Muscle layer of colon (tissue), 2 donors: Measurements from ENCODE around the gene IP6K3.

Source experiments
- H3K27ac ChIP-seq: one replicate; pipeline ENCODE4 v1.7.0; 2013; ENCODE audit warnings: low read depth, mild to moderate bottlenecking, low read length, moderate library complexity
- H3K27me3 ChIP-seq, 2 donors: one replicate each; pipeline ENCODE4 v1.7.0; 2013; ENCODE audit warnings: low read length in 2 of 2, mild to moderate bottlenecking in 2 of 2; ENCODE audit not compliant: insufficient read depth in 2 of 2, control insufficient read depth in 1 of 2
- H3K36me3 ChIP-seq: one replicate; pipeline ENCODE4 v1.7.0; 2013; ENCODE audit warnings: mild to moderate bottlenecking, low read length; ENCODE audit not compliant: insufficient read depth
- H3K4me1 ChIP-seq: one replicate; pipeline ENCODE4 v1.7.0; 2013; ENCODE audit warnings: mild to moderate bottlenecking, low read length; ENCODE audit not compliant: insufficient read depth
- H3K4me3 ChIP-seq, 2 donors: one replicate each; pipeline ENCODE4 v1.7.0; 2013; ENCODE audit warnings: low read length in 2 of 2, low read depth in 1 of 2, mild to moderate bottlenecking in 1 of 2, moderate library complexity in 1 of 2
- H3K9ac ChIP-seq: one replicate; pipeline ENCODE4 v1.7.0; 2013; ENCODE audit warnings: low read length
- H3K9me3 ChIP-seq: one replicate; pipeline ENCODE4 v1.7.0; 2013; ENCODE audit warnings: mild to moderate bottlenecking, low read length
- donor health status: abdominal sarcoma.
- donor health status: Adenocarcinoma of cecum.

IP6K3 gene

DNA sequence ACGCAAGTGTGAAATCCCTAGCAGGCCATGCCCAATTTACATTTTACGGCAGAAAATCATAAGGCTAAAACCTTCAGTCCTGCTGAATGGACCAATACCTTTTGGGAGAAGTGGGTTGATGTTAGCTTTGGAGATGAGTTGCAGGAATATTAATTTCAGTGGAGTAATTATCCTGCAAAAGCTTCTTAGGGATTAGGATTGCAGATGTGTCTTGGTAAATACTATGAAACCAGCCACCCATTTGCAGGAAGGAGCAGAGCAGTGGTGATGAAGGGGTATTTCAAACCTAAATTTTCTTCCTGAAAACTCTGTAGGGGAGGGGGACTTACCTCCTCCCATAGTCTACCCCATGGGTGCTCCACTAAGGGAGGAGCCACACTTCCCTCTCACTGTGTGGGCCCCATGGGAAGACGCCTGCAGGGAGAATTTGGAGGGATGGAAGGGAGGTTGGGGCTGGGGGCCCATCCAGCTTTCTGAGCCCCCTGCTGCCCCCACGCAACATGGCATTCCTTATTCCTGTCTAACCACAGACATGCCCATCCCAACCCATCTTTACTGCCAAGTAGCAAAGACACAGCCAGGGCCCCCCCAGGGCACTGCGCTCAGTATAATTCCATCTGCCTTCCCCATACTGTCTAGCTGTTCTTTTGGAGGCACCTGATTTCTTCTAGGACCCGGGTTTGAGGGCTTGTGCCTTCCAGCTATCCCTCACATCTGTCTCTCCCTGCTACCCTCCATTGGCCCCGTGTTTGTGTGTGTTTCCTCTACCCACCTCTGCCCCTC is 20.6 kb downstream of the IP6K3 start:
- Histone ChIP-seq H3K27ac (no peak overlapping the region), H3K4me3 (no peak overlapping the region), H3K9ac (no peak overlapping the region), H3K4me1 (peaks cover 9% of the 10 kb centered on the region), H3K9me3 (no peaks in the 10 kb centered on the region), H3K27me3 (no peaks in the 10 kb centered on the region), H3K36me3 (no peaks in the 10 kb centered on the region)

DNA sequence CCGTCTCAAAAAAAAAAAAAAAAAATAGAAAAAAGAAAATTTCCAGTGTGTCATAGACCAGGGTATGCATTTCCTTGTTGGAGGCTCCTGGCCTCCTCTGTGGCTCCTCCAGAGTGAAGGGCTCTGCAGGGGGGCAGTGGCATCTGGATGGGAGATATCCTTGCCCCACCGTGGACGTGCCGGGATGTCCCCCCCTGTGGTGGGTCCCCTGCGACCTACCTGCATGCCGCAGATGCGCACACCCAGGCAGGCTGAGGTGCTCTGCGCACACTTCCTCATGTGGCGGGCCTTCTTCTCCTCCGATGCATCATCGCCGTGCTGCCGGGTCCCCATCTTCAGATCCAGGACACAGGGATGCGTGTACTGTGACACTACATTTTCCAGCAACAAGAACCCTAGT is 21.5 kb downstream of the IP6K3 start:
- H3K27ac ChIP-seq, result no peak overlapping the region

DNA sequence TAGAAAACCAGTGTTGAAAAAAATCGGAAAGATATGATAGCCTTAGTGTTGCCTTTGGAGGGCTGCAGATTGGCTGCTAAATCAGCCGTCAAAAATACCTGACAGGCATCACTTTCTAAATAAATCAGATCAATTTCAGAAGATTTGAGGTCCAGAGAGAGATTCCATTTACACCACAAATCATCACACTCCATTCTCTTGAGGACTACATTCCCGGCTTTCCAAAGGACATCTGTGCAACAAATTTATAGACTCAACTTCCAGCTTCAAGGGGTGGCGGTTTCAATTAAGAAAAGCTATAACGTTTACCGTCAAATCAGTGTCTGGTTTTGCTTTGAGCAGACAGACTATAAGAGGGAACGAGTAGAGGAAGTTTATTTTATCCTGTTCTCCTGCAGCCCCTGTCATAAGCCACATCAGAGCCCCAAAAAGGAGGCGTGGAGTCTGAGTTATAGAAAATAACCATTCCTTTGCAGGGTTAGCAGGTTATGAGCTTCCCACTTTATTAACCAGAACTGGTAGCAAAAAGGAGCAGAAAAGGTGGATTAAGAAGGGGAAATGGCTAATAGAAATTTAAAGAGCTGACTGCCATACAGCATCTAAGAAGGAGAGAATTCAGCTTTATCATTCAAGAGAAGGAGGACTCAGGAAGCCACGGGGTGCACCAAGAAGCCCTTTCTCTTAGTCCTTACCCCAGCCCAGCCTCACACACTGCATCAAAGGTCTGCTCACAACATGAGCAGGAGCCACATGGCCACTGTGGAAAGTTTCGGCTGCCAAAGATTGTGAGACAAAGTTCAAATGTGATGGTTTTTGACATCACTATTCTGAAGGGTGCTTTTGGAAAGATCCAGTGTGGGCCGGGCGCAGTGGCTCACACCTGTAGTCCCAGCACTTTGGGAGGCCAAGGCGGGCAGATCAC is 22.3 kb downstream of the IP6K3 start:
- H3K4me1 ChIP-seq, result peaks cover 9% of the 10 kb centered on the region
- H3K36me3 ChIP-seq, result no peaks in the 10 kb centered on the region
- H3K9me3 ChIP-seq, result no peaks in the 10 kb centered on the region
- H3K4me3 ChIP-seq, result no peak overlapping the region
- H3K9ac ChIP-seq, result no peak overlapping the region
- H3K27ac ChIP-seq, result no peak overlapping the region
- no peaks in the 10 kb centered on the region for H3K27me3 ChIP-seq

More for the DNA sequence above, 21.5 kb downstream of the IP6K3 start:
- H3K27me3 ChIP-seq, result no peaks in the 10 kb centered on the region
- no peak overlapping the region for H3K4me3 ChIP-seq
- no peaks in the 10 kb centered on the region for H3K36me3 ChIP-seq
- H3K4me1 ChIP-seq, result peaks cover 9% of the 10 kb centered on the region
- H3K9me3 ChIP-seq, result no peaks in the 10 kb centered on the region
- H3K9ac ChIP-seq, result no peak overlapping the region

DNA sequence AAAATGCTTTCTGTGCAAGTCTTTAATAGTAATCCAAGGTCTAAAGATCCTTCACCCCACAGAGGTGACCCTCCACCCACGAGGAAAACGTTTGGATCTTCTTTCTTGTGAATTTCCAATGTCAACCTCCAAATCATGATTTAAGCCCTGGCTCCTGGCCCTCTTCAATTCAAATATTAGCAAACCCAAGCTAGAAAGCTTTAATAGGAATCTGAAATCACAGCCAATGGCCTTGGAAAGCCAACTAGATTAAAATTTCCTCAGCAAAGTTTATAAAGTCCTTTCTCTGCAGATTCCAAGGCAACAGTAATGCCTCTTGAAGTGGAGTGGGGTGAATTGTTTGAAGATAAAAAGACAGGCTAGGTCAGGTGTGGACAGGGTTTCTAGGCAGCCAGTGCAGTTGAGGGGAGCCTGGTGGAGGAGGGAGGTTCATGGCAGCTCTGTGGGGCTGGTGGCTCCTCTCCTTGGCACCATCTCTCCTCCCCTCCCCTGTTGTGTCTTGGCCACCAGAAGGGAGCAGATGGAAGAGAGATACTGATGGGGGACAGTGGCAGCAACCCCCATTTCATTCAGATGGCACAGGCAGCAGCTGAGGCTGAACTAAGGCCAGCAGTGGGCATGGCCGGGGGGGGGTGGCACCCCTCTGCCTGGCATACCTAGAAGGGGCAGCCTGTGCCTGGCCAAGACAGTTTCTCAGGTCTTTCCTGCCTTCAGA is 23.2 kb downstream of the IP6K3 start:
- no peak overlapping the region for H3K9ac ChIP-seq
- peaks cover 9% of the 10 kb centered on the region for H3K4me1 ChIP-seq
- H3K27ac ChIP-seq, result no peak overlapping the region
- H3K27me3 ChIP-seq, result no peaks in the 10 kb centered on the region
- no peaks in the 10 kb centered on the region for H3K9me3 ChIP-seq
- H3K36me3 ChIP-seq, result no peaks in the 10 kb centered on the region
- H3K4me3 ChIP-seq, result no peak overlapping the region

DNA sequence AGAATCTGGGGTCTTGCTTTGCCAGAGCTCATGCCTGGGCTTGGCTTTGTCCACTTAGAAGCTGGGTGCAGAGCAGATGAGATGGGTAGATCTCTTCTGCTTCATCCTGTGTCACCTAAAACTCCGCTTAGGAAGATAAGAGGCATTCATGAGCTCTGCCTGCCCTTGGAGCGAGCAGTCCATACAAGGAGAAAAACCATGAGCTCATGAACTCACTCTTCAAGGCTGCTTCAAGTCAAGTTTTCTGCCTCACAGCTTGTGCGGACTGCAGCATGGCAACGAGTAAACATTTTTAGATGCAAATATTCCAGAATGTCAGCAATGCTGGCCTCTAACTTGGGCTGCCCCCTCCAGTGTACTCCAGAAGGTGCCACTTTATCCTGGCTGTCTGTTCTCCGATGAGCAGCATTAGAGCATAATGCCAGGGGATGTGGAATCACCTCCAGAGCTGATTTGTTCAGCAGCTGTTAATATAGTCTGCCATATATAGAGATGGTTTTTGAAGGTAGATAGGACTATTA is 24.5 kb downstream of the IP6K3 start:
- no peaks in the 10 kb centered on the region for H3K9me3 ChIP-seq
- H3K4me3 ChIP-seq, result no peak overlapping the region
- H3K36me3 ChIP-seq, result no peaks in the 10 kb centered on the region
- no peak overlapping the region for H3K9ac ChIP-seq
- no peaks in the 10 kb centered on the region for H3K27me3 ChIP-seq
- peak overlapping the region; percentile 41 for H3K27ac ChIP-seq
- peaks cover 15% of the 10 kb centered on the region for H3K4me1 ChIP-seq

DNA sequence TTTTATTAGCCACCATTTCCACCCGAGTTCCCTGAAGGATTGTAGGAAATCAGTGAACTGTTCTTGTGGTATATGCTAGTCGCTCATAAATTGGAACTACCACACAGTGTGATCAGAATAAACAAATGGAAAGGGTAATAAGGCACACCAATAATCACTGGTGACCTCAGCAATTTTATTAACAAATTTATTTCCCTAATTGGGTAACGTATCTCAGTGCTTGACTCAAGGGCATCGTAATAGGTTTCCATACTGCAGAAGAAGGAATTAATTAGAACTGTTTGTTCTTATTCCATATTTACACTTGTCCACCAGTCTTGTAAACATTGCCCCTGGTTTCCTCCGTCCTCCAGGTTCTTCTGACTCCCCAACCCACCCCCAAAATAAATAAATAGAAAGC is 25.2 kb downstream of the IP6K3 start:
- H3K27me3 ChIP-seq, result no peaks in the 10 kb centered on the region
- H3K9me3 ChIP-seq, result no peaks in the 10 kb centered on the region
- H3K27ac ChIP-seq, result peak overlapping the region; percentile 41
- no peak overlapping the region for H3K9ac ChIP-seq
- peaks cover 19% of the 10 kb centered on the region for H3K4me1 ChIP-seq
- no peaks in the 10 kb centered on the region for H3K36me3 ChIP-seq
- no peak overlapping the region for H3K4me3 ChIP-seq

DNA sequence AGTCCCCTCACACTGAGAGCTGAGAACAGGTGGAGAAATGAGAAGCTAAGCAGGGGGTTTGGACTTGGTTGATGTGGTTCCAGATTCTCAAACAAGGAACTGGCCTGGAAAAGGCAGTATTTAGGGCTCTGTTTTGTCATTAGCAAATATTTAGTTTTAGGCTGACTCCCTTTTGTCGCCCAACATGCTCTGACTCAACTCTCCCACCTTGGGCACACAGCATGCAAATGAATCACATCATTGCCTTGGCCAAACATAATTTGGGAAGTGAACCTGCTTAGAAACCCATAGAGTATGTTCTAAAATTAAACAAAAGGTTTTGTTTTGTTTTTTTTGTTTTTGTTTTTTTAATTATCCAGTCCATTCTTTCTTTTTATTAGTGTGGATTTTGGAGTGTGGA is 25.7 kb downstream of the IP6K3 start:
- H3K9ac ChIP-seq, result no peak overlapping the region

DNA sequence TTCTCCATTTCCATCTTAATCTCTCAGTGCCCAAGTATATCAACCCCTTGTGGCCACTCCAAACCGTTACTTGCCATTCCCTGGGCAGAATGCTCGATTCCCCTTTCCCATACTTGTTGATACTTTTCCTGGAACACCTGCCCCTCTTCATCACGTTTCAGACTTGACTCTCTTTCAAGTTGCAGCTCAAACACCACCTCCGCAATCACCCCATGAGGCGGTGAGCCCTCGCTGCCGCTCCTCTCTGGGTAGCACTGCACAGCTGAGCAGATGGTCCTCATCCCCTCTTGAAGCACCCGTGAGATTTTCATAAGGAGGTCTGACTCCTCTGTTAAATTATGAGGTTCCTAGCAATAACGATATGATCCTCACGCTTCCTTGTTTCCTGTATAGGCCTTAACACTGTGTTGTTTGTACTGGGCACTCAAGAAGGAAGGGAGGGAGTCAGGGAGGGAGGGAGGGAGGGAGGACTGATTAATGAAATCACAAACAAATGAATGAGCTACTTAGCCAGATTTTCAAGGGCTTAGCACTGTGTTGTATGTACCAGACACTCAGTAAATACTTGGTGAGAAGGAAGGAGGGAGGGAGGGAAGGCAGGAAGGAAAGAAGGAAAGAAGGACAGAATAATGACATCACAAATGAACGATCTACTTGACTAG is 27.2 kb downstream of the IP6K3 start:
- no peaks in the 10 kb centered on the region for H3K36me3 ChIP-seq
- no peaks in the 10 kb centered on the region for H3K27me3 ChIP-seq
- H3K9me3 ChIP-seq, result no peaks in the 10 kb centered on the region
- no peak overlapping the region for H3K27ac ChIP-seq
- no peak overlapping the region for H3K4me3 ChIP-seq
- H3K4me1 ChIP-seq, result peaks cover 19% of the 10 kb centered on the region
- no peak overlapping the region for H3K9ac ChIP-seq

More for the DNA sequence above, 25.7 kb downstream of the IP6K3 start:
- peaks cover 19% of the 10 kb centered on the region for H3K4me1 ChIP-seq
- no peak overlapping the region for H3K4me3 ChIP-seq
- H3K27ac ChIP-seq, result no peak overlapping the region
- no peaks in the 10 kb centered on the region for H3K27me3 ChIP-seq
- no peaks in the 10 kb centered on the region for H3K36me3 ChIP-seq
- no peaks in the 10 kb centered on the region for H3K9me3 ChIP-seq

DNA sequence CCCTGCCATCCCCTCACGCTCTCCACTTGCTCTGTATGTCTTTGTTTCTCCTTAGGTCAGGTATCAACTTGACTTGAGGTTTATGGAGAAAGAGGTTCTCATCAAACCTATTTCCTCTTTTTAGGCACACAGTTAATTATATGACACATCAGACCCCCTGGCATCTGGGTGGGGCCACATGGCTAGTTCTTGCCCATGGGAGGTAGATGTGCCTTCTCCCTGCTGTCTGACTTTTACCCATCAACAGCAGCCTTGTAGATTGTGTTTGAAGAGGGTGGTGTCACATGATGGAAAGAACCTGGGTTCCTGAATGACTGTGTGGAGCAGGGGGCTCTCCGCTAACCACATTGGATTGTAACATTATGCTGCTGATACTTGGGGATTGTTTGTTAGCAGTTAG is 28.0 kb downstream of the IP6K3 start:
- Histone ChIP-seq H3K36me3 (no peaks in the 10 kb centered on the region), H3K9me3 (no peaks in the 10 kb centered on the region), H3K4me3 (no peak overlapping the region), H3K27me3 (no peaks in the 10 kb centered on the region), H3K4me1 (peaks cover 19% of the 10 kb centered on the region), H3K9ac (no peak overlapping the region), H3K27ac (peak overlapping the region; percentile 59)

DNA sequence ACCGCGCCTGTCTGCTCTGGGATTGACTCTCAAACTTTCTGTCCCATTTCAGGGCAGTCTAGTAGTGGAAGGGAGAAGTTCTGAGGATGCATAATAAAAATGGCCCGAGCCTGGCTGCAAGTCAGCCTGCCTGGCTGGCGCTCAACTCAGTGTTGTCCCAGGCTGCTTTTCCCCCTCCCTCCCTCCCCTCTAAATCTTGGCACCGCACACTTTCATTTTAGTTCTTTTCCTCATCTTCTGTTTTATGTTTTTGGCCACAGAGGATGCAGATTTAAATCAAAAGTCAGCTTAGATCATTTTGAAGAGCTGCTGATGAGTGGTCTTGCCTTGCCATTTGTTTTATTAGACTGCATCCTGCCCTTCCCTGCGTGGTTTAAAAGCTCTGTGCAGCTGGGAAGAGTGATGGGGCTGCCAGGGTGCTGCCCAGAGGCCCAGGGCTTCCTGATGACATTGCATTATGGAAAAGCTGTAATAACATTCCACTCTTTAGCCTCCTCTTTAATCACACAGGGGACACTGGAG is 28.7 kb downstream of the IP6K3 start:
- peak overlapping the region; percentile 59 for H3K27ac ChIP-seq

More for the DNA sequence above, 28.7 kb downstream of the IP6K3 start:
- Histone ChIP-seq H3K4me1 (peaks cover 13% of the 10 kb centered on the region), H3K36me3 (no peaks in the 10 kb centered on the region), H3K9ac (no peak overlapping the region), H3K9me3 (no peaks in the 10 kb centered on the region), H3K27me3 (no peaks in the 10 kb centered on the region), H3K4me3 (no peak overlapping the region)
